ENCODE results near the gene COL18A1.
"Not testable (repeated sequence)": the region's sequence is repeated elsewhere in the genome, so short reads cannot be mapped to it uniquely, and the experiment has no call there.

The COL18A1 gene

DNA sequence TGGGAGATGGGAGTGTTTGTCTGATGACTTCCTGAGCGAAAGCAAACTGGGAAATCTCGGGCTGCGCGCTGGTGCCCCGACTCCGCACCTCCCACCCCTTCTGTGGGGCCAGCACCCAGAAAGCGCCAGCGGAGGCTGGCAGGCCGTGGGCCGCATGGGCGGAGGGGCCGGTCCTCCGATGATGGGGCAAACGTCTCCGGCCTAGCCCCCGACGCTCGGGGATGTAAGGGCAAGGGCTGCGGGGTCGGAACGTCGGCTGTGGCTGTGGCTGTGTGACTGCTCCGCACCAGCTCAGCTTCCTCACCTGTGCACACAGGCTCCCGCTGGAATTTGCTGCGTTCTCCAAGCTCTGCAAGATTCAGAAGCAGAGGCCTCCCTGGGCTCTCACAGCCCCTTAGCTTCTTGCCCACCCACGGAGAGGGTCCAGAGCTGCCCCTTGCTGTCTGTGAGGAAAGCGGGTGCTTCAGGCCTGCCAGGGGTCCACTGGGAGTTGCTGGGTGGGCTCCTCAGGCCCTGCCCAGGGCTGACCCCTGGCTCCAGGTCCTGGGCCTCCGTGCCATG, 35.0 kb downstream of the COL18A1 start:
- TF ChIP-seq CTCF (IDR thresholded peaks at IDR 0.05; ENCODE audit: low read depth, low read length): no peak
- no peak for DNase-seq (ENCODE audit: extremely low read depth, low read depth)

DNA sequence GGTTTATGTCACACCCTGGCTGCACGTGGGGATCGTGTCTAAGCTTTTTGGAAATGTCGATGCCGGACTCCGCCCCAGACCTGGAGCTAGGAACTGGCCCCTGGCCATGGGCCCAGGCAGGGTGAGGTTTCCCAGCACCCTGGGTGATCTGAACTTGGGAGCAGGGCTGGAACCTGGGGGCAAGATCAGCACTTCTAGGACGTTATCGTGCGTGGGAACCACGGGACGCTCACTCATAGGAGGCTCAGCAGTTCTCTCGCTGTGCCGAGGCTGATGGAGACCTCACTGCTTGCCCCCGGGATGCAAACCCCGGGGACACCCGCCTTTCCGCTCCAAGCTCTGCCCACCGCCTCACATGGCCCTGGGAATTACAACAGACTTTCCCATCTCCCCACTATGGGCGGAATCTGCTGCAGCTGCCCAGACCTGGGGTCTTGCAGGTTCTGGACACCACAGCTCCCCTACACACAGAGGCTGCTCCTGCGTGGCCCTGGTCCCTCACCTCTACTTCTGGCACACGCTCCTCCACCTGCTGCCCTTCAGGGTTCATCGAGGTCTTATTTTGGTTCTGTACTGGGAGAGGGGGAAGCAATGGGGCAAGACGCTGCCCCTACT, 35.9 kb downstream of the COL18A1 start:
- no peak for DNase-seq (ENCODE audit: extremely low read depth, low read depth)
- no peak for TF ChIP-seq CTCF (IDR thresholded peaks at IDR 0.05; ENCODE audit: low read depth, low read length)

- no peak for TF ChIP-seq CTCF (IDR thresholded peaks at IDR 0.05; ENCODE audit: low read depth, low read length)
- no peak for DNase-seq (ENCODE audit: extremely low read depth, low read depth)
Observed at GRCh38 chr21:45441431-45442255, 36.7 kb downstream of the COL18A1 start.

DNA sequence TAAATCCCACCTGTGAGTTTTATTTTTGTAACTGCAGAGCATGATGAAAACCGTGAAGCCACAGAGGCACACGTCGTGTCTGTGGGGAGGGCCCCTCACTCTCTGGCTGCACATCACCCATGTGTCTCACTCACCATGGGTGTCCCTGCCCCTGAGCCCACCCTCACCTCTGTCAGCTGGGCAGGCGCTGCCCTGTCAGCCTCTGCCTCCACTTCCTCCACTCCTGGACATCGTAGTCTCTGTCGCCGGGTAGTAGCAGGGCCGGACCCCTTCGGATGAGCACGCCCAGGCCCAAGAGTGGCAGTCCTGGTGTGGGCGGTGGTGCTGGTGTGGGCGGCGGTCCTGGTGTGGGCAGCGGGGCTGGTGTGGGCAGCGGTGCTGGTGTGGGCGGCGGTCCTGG, 37.3 kb downstream of the COL18A1 start:
- TF ChIP-seq CTCF (IDR thresholded peaks at IDR 0.05; ENCODE audit: low read depth, low read length): no peak
- no peak for DNase-seq (ENCODE audit: extremely low read depth, low read depth)

GRCh38 chr21:45442686-45443594, 38.0 kb downstream of the COL18A1 start:
- DNase-seq (ENCODE audit: extremely low read depth, low read depth): not testable (repeated sequence)

DNA sequence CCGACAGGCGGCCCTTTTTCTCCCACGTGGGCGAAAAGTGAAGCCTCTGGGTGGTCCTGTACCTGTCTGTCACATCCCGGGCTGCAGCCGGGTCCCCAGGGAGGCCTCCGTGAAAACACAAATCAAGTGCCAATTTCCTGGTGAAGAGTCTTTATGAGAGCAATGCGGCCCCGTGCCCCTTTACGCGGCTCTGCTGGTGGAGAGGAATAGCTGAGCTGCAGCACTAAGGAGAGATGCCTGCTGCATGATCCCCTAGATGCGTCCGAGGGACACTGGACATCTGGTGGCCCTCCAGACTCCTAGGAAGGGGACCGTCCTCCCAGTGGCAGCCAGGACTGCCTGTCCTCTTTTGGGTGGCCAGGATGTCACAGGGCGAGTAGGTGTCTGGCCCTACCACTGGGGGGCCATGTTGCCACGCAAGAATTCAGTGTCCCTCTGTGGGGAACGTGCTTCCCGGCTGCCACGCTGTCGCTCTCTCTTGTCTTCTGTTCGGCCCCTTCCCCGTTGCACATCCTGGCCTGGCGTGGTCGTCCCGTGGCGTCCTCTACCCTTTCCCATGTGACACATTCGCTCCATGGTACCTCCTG, 38.7 kb downstream of the COL18A1 start:
- no peak; the same call in 1 of the 2 replicates for TF ChIP-seq CTCF (IDR thresholded peaks at IDR 0.05; ENCODE audit: low read depth, low read length)
- DNase-seq (ENCODE audit: extremely low read depth, low read depth): no peak

GRCh38 chr21:45444385-45444784, 39.4 kb downstream of the COL18A1 start:
- no peak for TF ChIP-seq CTCF (IDR thresholded peaks at IDR 0.05; ENCODE audit: low read depth, low read length)
- no peak for DNase-seq (ENCODE audit: extremely low read depth, low read depth)
